Measurements from ENCODE around the gene TMEM132C.

DNA sequence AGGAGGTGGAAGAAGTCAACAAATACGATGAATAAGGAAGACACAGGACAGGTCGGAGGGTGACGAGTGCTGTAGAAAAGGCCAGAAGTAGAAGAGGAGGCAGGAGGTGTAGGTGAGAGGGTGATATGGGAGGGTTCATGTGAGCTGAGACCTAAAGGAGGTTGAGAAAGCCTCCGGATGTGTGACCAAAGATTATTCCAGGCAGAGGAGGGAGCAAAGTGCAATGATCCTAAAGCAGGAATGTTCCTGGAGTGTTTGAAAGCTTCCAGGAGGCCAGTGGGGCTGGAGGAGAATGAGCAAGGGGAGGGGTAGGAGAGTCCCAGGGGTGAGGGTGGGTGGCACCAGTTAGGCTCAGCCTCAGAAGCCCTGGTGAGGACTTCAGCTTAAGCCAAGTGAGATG lies 340.0 kb downstream of the TMEM132C start:
- TF ChIP-seq, protein P1, sequence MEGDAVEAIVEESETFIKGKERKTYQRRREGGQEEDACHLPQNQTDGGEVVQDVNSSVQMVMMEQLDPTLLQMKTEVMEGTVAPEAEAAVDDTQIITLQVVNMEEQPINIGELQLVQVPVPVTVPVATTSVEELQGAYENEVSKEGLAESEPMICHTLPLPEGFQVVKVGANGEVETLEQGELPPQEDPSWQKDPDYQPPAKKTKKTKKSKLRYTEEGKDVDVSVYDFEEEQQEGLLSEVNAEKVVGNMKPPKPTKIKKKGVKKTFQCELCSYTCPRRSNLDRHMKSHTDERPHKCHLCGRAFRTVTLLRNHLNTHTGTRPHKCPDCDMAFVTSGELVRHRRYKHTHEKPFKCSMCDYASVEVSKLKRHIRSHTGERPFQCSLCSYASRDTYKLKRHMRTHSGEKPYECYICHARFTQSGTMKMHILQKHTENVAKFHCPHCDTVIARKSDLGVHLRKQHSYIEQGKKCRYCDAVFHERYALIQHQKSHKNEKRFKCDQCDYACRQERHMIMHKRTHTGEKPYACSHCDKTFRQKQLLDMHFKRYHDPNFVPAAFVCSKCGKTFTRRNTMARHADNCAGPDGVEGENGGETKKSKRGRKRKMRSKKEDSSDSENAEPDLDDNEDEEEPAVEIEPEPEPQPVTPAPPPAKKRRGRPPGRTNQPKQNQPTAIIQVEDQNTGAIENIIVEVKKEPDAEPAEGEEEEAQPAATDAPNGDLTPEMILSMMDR (conservative IDR thresholded peaks at IDR 0.05; ENCODE audit: low read depth, low read length) = no peak
- TF ChIP-seq EZH2 (IDR thresholded peaks at IDR 0.05; ENCODE audit: low read length, unreplicated experiment) = no peak
